Measurements from ENCODE around the gene SEPHS1. TPM values are rescaled to one million over a fixed set of nuclear protein-coding genes. Genes with fewer than 3 reads are reported as not detected.

SEPHS1 gene
- total RNA-seq, result 10 to 100 TPM; 56.1 to 60.2 TPM

GRCh38 chr10:13348216-13349017 lies at the start of gene SEPHS1:
Gene SEPHS1 (minus strand): TSS chr10:13348293. CDS start chr10:13344950, 3,343 bp downstream.

GRCh38 chr10:13299437-13300287 lies 48.4 kb downstream of the SEPHS1 start, which contains the start of gene PHYH:
Gene PHYH (minus strand): TSS chr10:13300064. CDS start chr10:13300042, 22 bp downstream.

Other genes with a start within 250 kb of the SEPHS1 start
- gene OPTN, start 248.1 kb downstream of the SEPHS1 start, total RNA-seq, result 100 to 1,000 TPM; 128 to 129 TPM
- gene MCM10, start 186.7 kb downstream of the SEPHS1 start, total RNA-seq, result 10 to 100 TPM; 30.4 to 35.8 TPM
- not detected for gene UCMA, start 113.9 kb downstream of the SEPHS1 start, total RNA-seq
- 10 to 100 TPM in 1 of 2 experiments, 1 to 10 TPM in 1; 9.8 to 11.3 TPM for gene PHYH, start 48.2 kb downstream of the SEPHS1 start, total RNA-seq
- not detected for gene BEND7, start 180.7 kb upstream of the SEPHS1 start, total RNA-seq
- gene PRPF18, start 238.7 kb upstream of the SEPHS1 start, total RNA-seq, result 10 to 100 TPM; 26.5 to 26.6 TPM